Activated CD8-positive, alpha-beta memory T cell treated with anti-CD3 and anti-CD28 coated beads for 36 hours (primary cell): ENCODE measurements around the gene PRKAG2. TPM values are rescaled to one million over a fixed set of nuclear protein-coding genes. Genes with fewer than 3 reads are reported as not detected.

ENCODE experiments used
- CTCF ChIA-PET: fragments of 350-600 bp; sonication (Branson Sonifier 250); formaldehyde crosslinking; loops from one replicate; lab custom pipeline; 2021; ENCODE audit warnings: antibody characterized with exemption; lab: Charles Lee
- POLR2A ChIA-PET: fragments of 350-600 bp; sonication (Branson Sonifier 250); formaldehyde crosslinking; loops from one replicate; lab custom pipeline; 2021; ENCODE audit warnings: antibody characterized with exemption; lab: Charles Lee
- total RNA-seq, 2 experiments: library from RNA; stranded (reverse); gene quantifications; one replicate each; pipeline ENCODE4 v1.2.3, GENCODE V29; 2021

Gene PRKAG2
- total RNA-seq, 2 experiments from 2014 or later = 23.6 to 24.8 TPM

- CTCF ChIA-PET = no interaction called here
- POLR2A ChIA-PET = no interaction called here
Measured at GRCh38 chr7:151706277-151707104, 170.4 kb downstream of the PRKAG2 start.

- POLR2A ChIA-PET = no interaction called here
Measured at GRCh38 chr7:151705636-151706276, 171.2 kb downstream of the PRKAG2 start.

GRCh38 chr7:151704960-151705635 lies 171.8 kb downstream of the PRKAG2 start:
- CTCF ChIA-PET = no interaction called here
- POLR2A ChIA-PET = no interaction called here

More at GRCh38 chr7:151705636-151706276, 171.2 kb downstream of the PRKAG2 start:
- CTCF ChIA-PET = no interaction called here

GRCh38 chr7:151704299-151704959 lies 172.5 kb downstream of the PRKAG2 start:
- CTCF ChIA-PET = no interaction called here

GRCh38 chr7:151702961-151703360 lies 174.0 kb downstream of the PRKAG2 start:
- ChIA-PET POLR2A (no interaction called here), CTCF (no interaction called here)

More at GRCh38 chr7:151704299-151704959, 172.5 kb downstream of the PRKAG2 start:
- POLR2A ChIA-PET = no interaction called here

GRCh38 chr7:151700586-151701165 lies 176.2 kb downstream of the PRKAG2 start:
- POLR2A ChIA-PET = no interaction called here

GRCh38 chr7:151699928-151700319 lies 177.0 kb downstream of the PRKAG2 start:
- CTCF ChIA-PET = interaction anchor here (0.6 kb wide), 1 partner anchor 571 kb away, joined by 3 read pairs; no protein-coding TSS in a partner anchor
- POLR2A ChIA-PET = no interaction called here

More at GRCh38 chr7:151700586-151701165, 176.2 kb downstream of the PRKAG2 start:
- CTCF ChIA-PET = no interaction called here

GRCh38 chr7:151699147-151699927 lies 177.6 kb downstream of the PRKAG2 start:
- POLR2A ChIA-PET = no interaction called here
- CTCF ChIA-PET = interaction anchor here (0.6 kb wide), 1 partner anchor 572 kb away, joined by 3 read pairs; no protein-coding TSS in a partner anchor

- ChIA-PET POLR2A (no interaction called here), CTCF (interaction anchor here (0.6 kb wide), 1 partner anchor 897 kb away, joined by 4 read pairs; no protein-coding TSS in a partner anchor)
Measured at GRCh38 chr7:151697942-151698341, 179.0 kb downstream of the PRKAG2 start.

GRCh38 chr7:151697515-151697895 lies 179.4 kb downstream of the PRKAG2 start:
- ChIA-PET POLR2A (no interaction called here), CTCF (no interaction called here)

GRCh38 chr7:151696721-151697514 lies 180.0 kb downstream of the PRKAG2 start:
- ChIA-PET POLR2A (no interaction called here), CTCF (no interaction called here)

- CTCF ChIA-PET = interaction anchor here (1.3 kb wide), 1 partner anchor 29 kb away, joined by 3 read pairs; no protein-coding TSS in a partner anchor
- POLR2A ChIA-PET = no interaction called here
Measured at GRCh38 chr7:151695951-151696541, 180.9 kb downstream of the PRKAG2 start.

- CTCF ChIA-PET = interaction anchor here (1.0 to 1.3 kb wide), 2 partner anchors 13 to 30 kb away, joined by 3 read pairs; no protein-coding TSS in a partner anchor
- POLR2A ChIA-PET = no interaction called here
Measured at GRCh38 chr7:151694828-151695580, 181.9 kb downstream of the PRKAG2 start.

- ChIA-PET POLR2A (no interaction called here), CTCF (no interaction called here)
Measured at GRCh38 chr7:151694441-151694827, 182.5 kb downstream of the PRKAG2 start.

- POLR2A ChIA-PET = no interaction called here
- CTCF ChIA-PET = no interaction called here
Measured at GRCh38 chr7:151693140-151693539, 183.8 kb downstream of the PRKAG2 start.

- POLR2A ChIA-PET = no interaction called here
- CTCF ChIA-PET = no interaction called here
Measured at GRCh38 chr7:151692721-151693120, 184.2 kb downstream of the PRKAG2 start.
